ENCODE data around the gene RBBP5. TPM values are rescaled to one million over a fixed set of nuclear protein-coding genes. Genes with fewer than 3 reads are reported as not detected.

Gene RBBP5
- total and polyA plus RNA-seq, 2 donors (not counting 1 experiment from before 2014, with no cell fraction given) = 6.8 to 18.5 TPM

- Histone ChIP-seq H3K36me3 (replicated peaks in 1 of 2; ENCODE audit: control extremely low read depth in 1 of 2, control insufficient read depth in 1 of 2, extremely low read depth in 1 of 2, insufficient read depth in 2 of 2, low read length in 1 of 2) (no peaks in the 10 kb centered on the region), H3K9me3 (ENCODE audit: control extremely low read depth in 1 of 3, control insufficient read depth in 2 of 3, insufficient read depth in 1 of 3, low read length in 2 of 3) (no peaks in the 10 kb centered on the region), H3K79me2 (ENCODE audit: control insufficient read depth, insufficient read depth, low read length) (no peaks in the 10 kb centered on the region), H3K27ac (ENCODE audit: low read length in 2 of 2) (no peak overlapping the region), H2AFZ (ENCODE audit: insufficient read depth, low read depth, low read length, poor library complexity, severe bottlenecking) (no peak overlapping the region), H3K4me3 (ENCODE audit: control extremely low read depth in 1 of 5, extremely low read depth in 1 of 5, insufficient read depth in 1 of 5, low read depth in 2 of 5, low read length in 4 of 5) (no peak overlapping the region), H4K20me1 (ENCODE audit: control insufficient read depth, insufficient read depth, low read length, poor library complexity, severe bottlenecking) (no peaks in the 10 kb centered on the region), H3K9ac (ENCODE audit: low read length) (no peak overlapping the region), H3K4me1 (ENCODE audit: control insufficient read depth in 2 of 2, insufficient read depth in 2 of 2, low read length in 2 of 2) (peaks cover 0 to 6% of the 10 kb centered on the region in 2 donors), H3K4me2 (replicated peaks; ENCODE audit: low read depth, low read length, poor library complexity, severe bottlenecking) (no peak overlapping the region), H3K27me3 (replicated peaks in 1 of 4; ENCODE audit: control extremely low read depth in 1 of 4, control insufficient read depth in 3 of 4, insufficient read depth in 4 of 4, low read length in 3 of 4) (no peaks in the 10 kb centered on the region)
- ATAC-seq (ENCODE audit: low read depth) (no peak), DNase-seq (no peak)
- Mint-ChIP-seq H3K27ac (no peak overlapping the region), H3K4me1 (no peaks in the 10 kb centered on the region), H3K9me3 (ENCODE audit: insufficient read depth) (no peaks in the 10 kb centered on the region), H3K27me3 (no peaks in the 10 kb centered on the region), H3K4me3 (no peak overlapping the region)
- CTCF ChIA-PET = interaction anchor here (0.7 to 4.0 kb wide), 39 partner anchors 8 to 755 kb away, joined by 3 to 94 read pairs (median 5); partner anchors contain the start of gene TMCC2
- intact Hi-C loops (cut with micrococcal nuclease) = loop anchor here (1.0 kb wide), 1 partner anchor 72 kb away; no protein-coding TSS in a partner anchor
- no peak for TF ChIP-seq EZH2 (IDR thresholded peaks at IDR 0.05; ENCODE audit: borderline replicate concordance, insufficient read depth, low read depth, low read length, poor library complexity, severe bottlenecking)
- TF ChIP-seq, protein P1, sequence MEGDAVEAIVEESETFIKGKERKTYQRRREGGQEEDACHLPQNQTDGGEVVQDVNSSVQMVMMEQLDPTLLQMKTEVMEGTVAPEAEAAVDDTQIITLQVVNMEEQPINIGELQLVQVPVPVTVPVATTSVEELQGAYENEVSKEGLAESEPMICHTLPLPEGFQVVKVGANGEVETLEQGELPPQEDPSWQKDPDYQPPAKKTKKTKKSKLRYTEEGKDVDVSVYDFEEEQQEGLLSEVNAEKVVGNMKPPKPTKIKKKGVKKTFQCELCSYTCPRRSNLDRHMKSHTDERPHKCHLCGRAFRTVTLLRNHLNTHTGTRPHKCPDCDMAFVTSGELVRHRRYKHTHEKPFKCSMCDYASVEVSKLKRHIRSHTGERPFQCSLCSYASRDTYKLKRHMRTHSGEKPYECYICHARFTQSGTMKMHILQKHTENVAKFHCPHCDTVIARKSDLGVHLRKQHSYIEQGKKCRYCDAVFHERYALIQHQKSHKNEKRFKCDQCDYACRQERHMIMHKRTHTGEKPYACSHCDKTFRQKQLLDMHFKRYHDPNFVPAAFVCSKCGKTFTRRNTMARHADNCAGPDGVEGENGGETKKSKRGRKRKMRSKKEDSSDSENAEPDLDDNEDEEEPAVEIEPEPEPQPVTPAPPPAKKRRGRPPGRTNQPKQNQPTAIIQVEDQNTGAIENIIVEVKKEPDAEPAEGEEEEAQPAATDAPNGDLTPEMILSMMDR (IDR thresholded peaks at IDR 0.05) = no peak
- WGBS (ENCODE audit: insufficient coverage) = 93% methylated on average over 12 of the region's 14 CpGs
- POLR2A ChIA-PET = no interaction called here
Measured at GRCh38 chr1:205061227-205061626, 60.6 kb downstream of the RBBP5 start.

GRCh38 chr1:205060746-205061145 lies 61.0 kb downstream of the RBBP5 start:
- Mint-ChIP-seq H3K4me1 (no peaks in the 10 kb centered on the region), H3K27me3 (no peaks in the 10 kb centered on the region), H3K27ac (no peak overlapping the region), H3K9me3 (ENCODE audit: insufficient read depth) (no peaks in the 10 kb centered on the region), H3K4me3 (no peak overlapping the region)
- no peaks in the 10 kb centered on the region for H4K20me1 ChIP-seq (ENCODE audit: control insufficient read depth, insufficient read depth, low read length, poor library complexity, severe bottlenecking)
- H3K4me3 ChIP-seq (ENCODE audit: control extremely low read depth in 1 of 5, extremely low read depth in 1 of 5, insufficient read depth in 1 of 5, low read depth in 2 of 5, low read length in 4 of 5) = no peak overlapping the region
- ChIA-PET CTCF (interaction anchor here (0.8 to 4.0 kb wide), 20 partner anchors 8 to 463 kb away, joined by 3 to 94 read pairs (median 6); no protein-coding TSS in a partner anchor), POLR2A (no interaction called here)
- no peaks in the 10 kb centered on the region for H3K27me3 ChIP-seq (replicated peaks in 1 of 4; ENCODE audit: control extremely low read depth in 1 of 4, control insufficient read depth in 3 of 4, insufficient read depth in 4 of 4, low read length in 3 of 4)
- H3K9me3 ChIP-seq (ENCODE audit: control extremely low read depth in 1 of 3, control insufficient read depth in 2 of 3, insufficient read depth in 1 of 3, low read length in 2 of 3) = no peaks in the 10 kb centered on the region
- H3K4me2 ChIP-seq (replicated peaks; ENCODE audit: low read depth, low read length, poor library complexity, severe bottlenecking) = no peak overlapping the region
- peaks cover 0 to 6% of the 10 kb centered on the region in 2 donors for H3K4me1 ChIP-seq (ENCODE audit: control insufficient read depth in 2 of 2, insufficient read depth in 2 of 2, low read length in 2 of 2)
- WGBS (ENCODE audit: insufficient coverage) = 90% methylated on average over 5 of the region's 10 CpGs
- H3K36me3 ChIP-seq (replicated peaks in 1 of 2; ENCODE audit: control extremely low read depth in 1 of 2, control insufficient read depth in 1 of 2, extremely low read depth in 1 of 2, insufficient read depth in 2 of 2, low read length in 1 of 2) = no peaks in the 10 kb centered on the region
- H3K79me2 ChIP-seq (ENCODE audit: control insufficient read depth, insufficient read depth, low read length) = no peaks in the 10 kb centered on the region
- no peak overlapping the region for H2AFZ ChIP-seq (ENCODE audit: insufficient read depth, low read depth, low read length, poor library complexity, severe bottlenecking)
- no peak for TF ChIP-seq EZH2 (IDR thresholded peaks at IDR 0.05; ENCODE audit: borderline replicate concordance, insufficient read depth, low read depth, low read length, poor library complexity, severe bottlenecking)
- TF ChIP-seq, protein P1 (IDR thresholded peaks at IDR 0.05) = no peak
- no peak for ATAC-seq (ENCODE audit: low read depth)
- DNase-seq = no peak
- H3K27ac ChIP-seq (ENCODE audit: low read length in 2 of 2) = no peak overlapping the region
- intact Hi-C loops (cut with micrococcal nuclease) = loop anchor here (1.0 kb wide), 1 partner anchor 71 kb away; no protein-coding TSS in a partner anchor
- H3K9ac ChIP-seq (ENCODE audit: low read length) = no peak overlapping the region

Data from B cell (primary cell).